ENCODE results near the gene NAGK.

- TF ChIP-seq CTCF (IDR thresholded peaks at IDR 0.05) (no peak), POLR2A (IDR thresholded peaks at IDR 0.05) (no peak)
These were observed 756 bp upstream of the NAGK start for GRCh38 chr2:71067567-71068217.

Data from lower leg skin (tissue), 3 donors.